SIG-M5 (cell line): ENCODE measurements around the gene DBH.
"Not testable (repeated sequence)": the region's sequence is repeated elsewhere in the genome, so short reads cannot be mapped to it uniquely, and the experiment has no call there.

Experiments
- DNase-seq: peaks from one replicate; lab custom pipeline; 2025; lab: John Stamatoyannopoulos, UW

The DBH gene

GRCh38 chr9:133666845-133667244 is 30.7 kb downstream of the DBH start:
- no peak for DNase-seq

DNA sequence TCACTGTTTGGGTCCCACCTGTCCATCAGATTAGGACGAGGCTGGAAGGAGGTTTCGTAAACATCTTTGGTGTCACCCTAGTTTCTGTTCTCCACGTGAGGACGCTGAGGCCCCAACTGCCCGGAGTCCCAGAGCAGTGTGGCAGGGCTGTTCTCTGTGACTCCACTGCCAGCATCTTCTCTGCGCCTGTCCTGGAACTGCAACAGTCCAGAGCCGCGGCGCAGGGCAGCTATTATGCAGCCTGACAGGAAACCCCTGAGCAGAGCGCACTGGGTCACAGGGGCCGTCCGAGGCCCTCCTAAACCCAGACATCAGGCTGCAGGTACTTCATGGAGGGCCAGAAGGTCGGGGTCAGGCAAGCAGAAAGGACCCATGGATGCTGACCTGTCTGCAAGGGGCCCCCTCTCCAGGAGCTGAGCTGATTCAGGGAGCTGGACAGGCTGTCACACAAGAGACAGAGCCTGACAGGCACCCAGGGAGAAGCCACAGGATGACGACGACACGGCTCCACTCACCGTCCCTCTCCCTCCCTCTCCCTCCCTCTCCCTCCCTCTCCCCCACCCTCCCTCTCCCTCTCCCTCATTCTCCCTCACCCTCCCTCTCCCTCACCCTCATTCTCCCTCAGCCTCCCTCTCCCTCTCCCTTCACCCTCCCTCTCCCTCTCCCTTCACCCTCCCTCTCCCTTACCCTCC is 31.7 kb downstream of the DBH start:
- no peak for DNase-seq

DNA sequence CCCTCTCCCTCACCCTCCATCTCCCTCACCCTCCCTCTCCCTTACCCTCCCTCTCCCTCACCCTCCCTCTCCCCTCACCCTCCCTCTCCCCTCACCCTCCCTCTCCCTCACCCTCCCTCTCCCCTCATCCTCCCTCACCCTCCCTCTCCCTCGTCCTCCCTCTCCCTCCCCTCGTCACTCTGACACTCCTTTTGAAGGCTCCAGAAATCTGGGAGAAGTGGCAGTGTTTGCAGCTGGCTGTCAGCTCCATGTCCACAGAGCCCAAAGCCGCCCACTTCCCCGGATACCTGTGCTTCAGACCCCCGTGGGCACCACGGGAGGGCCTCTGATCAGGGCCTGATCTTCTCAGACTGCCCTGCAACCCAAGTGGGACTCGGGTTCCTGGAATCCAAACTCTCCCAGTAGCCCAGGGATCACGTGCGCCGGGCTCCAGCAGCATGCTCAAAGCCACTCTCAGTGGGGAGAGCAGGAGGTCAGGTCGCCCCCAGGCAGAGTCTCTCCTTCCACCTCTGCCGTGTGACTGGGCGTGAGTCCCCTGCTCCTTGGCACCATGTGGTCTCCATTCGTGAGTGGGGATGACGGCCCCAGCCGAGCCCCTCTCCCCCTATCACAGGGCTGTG is 33.1 kb downstream of the DBH start:
- no peak for DNase-seq

DNA sequence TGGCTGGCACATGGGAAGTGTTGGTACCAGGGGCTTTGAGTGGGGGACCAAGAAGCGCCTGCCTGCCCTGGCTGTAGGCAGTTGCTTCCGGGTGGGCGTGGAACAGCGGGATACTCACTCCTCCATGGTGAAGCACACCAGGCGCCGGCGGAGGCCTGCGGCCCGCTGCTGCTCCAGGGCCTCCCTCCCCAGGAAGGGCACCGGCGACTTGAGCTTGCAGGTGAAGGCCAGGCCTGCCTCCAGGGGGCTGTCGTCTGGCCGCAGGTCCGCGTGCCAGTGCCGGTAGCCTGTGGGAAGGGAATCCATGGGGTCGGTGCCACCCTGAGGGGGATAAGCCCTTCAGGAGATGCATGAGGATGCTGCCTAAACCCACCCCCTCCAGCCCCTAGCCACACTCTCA is 34.3 kb downstream of the DBH start:
- no peak for DNase-seq

DNA sequence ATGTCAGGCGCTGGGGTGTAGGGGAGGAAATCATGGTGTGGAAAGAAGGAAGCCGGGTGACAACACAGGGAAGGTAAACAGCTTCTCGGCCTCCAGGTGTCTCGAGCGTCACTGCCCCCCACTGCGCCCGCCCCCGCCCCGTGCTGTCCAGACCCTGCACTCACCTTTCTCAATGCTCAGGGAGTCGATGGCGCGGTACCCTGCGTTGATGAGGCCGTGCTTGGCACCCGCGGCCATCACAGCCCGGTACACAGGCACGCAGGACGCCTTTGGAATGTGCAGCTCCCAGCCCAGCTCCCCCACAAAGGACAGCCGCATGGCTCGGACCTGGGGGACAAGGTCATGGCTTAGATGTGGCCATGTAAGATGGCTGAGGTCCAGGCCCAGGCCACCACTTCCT is 35.2 kb downstream of the DBH start:
- DNase-seq, result no peak

GRCh38 chr9:133672503-133673257 is 36.5 kb downstream of the DBH start:
- no peak for DNase-seq

DNA sequence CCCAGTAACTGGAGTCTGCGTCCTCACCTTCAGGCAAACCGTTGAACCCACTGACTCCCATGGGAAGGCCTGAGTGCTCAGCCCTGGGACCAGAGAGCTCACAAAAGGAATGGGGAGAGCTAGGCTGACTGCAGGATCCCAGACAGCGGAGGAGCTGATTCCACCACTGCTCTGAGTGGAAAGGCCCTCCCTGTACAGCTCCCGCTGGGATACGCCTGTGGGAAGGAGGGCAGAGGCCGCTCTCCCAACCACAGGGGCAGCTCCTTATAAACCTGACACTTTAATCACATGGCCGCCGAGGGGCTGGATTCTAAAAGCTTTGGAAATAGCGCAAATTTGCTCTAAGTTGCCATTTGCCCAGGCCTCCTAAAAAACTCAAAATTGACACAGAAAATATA is 37.1 kb downstream of the DBH start:
- DNase-seq, result no peak

DNA sequence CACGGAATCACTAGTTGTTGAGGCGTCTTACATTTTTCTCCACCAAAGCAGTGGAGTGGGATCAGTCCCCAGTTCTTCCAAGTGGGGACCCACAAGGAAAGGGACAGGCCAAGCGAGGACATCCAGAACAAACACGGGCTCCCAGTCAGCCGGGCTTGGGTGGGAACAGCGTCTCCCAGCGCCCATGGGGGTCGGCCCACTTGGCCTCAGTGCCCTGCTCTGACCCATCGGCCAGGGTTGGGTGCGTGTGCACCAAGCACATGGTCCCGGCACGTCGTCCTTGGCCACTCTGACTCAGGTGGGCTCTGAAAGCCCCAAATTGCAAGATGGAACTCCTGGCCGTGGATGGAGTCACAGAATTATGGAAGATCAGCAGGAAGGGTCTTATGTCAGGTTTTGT is 37.9 kb downstream of the DBH start:
- DNase-seq, result no peak

DNA sequence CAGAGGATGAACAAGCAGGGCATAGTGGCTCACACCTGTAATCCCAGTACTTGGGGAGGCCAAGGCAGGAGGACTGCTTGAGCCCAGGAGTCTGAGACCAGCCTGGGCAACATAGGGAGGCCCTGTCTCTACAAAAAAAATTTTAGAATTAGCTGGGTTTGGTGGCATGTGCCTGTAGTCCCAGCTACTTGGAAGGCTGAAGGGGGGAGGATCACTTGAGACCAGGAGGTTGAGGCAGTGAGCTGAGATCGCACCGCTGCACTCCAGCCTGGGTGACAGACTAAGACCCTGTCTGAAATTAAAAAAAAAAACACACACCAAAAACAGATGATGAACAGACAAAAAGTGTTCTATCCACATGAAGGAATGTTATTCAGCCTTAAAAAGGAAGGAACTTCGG is 39.6 kb downstream of the DBH start:
- not testable (repeated sequence) for DNase-seq

DNA sequence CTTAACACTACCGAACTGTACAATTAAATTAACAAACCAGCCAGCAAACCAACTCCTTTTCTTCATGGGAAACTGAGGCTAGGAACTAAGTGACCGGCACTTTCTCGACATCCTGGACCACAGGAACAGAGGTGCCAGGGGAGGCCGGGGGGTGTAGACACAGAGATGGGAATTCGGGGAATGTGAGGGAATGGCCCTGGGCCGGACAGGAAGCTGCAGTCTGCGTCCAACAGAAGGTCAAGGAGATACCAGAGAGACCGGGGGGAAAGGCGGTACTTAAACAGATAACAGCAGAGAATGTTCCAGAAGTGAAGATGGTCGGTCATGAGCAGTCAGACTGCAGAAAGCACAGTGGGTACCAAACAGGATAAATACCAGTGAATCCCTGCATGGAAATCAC is 40.3 kb downstream of the DBH start:
- DNase-seq, result no peak

DNA sequence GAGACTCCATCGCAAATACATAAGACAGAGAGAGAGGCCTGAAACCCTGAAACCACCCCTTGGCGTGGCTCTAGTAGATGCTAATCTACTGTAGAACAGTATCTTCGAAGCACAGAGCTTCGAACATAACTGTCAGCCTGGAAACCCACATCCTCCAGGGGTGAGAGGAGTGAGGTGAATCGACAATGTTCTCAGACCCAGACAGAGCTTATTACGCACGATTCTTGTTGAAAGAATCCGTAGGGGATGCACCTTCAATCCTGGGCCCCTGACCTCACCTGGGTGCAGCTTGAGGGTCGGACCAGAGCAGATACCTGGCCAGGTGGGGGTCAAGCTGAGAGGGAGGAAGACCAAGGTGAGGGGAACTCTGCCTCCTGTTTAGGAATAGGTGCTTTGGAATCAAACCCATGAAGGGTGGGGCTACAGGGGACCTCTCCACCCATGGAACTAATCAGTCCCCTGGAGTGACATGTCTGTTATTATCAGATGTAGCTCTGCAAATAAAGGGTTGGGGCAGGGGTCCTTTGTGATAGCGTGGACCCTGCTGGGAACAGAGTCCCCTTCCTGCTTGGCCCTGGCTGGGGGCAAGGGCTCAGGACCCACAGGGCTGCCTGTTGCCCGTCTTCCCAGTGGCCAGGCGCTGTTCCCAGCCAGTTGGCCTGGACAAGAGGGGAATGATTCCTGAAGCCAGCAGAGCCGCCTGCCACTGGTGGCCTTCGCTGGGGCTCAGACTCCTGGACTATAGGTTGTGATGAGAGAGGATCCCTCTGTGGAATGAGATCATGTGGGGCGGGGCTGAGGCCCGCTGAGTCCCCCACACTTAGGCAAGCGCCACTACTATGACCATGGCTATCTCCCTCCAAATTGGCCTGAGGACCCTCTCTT is 41.2 kb downstream of the DBH start:
- no peak for DNase-seq

- no peak for DNase-seq
These were observed 42.9 kb downstream of the DBH start for GRCh38 chr9:133679056-133679455.

- no peak for DNase-seq
These were observed 43.4 kb downstream of the DBH start for GRCh38 chr9:133679466-133680061.

- no peak for DNase-seq
These were observed 44.2 kb downstream of the DBH start for GRCh38 chr9:133680250-133680975.

DNA sequence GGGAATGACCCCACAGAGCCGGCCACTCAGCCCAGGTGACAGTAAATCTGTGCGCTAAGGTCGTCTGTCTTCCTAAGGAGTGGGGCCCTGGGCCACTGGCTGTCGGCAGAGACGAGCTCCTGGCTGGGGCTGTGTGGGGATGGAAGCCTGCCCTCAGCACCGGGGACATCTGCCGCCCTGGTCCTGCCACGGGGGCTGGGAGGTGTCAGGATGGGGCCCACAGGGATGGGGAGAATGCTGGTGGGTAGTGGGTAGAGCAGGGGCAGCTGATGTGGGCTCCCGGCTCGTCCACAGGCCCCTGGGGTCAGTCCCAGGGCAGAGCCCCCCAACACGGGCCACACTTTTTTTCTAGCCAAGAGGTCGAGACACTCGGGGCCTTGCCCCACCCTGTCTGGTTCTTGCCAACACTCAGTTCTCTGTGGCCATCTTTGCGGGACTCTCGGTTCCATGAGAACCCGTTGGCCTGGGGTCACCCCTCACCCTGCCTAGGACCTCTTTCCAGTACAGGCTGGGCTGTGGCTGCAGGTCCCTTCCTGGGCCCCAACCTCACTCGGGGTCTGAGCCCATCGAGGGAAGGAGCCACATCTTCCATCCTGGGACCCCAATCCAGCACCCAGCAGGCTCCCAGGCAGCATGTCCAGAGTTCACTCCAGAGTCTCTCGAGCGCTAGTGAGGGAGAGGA is 45.0 kb downstream of the DBH start:
- DNase-seq, result no peak

DNA sequence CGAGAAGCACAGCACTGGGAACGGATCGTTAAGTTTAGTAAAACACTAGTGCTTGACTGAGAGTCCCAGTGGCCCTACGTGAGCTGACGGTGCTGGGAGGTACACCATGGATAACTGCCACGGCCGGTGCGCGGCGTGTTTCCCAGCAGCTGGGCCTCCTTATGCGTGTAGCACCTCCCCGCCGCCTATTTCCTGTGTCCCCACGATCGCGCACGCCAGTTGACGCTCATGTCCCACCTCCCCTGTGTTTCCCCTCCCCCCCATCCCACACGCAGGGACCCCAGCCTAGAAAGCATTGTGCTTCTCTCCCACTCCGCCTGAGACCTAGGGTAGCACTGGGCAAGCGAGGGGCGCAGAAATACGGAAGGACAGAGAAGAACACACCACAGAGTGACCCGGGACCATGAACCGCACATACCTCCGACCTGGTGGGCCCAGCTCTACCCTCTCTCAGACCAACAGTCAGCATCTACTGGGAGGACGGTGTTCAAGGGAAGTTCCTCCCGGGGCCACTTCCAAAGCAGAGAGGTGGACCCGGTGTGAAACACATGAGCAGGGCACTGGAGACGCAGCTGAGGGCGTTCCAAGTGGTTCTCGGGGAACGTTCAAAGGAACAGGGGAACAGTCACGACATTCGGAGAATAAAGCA is 45.6 kb downstream of the DBH start:
- no peak for DNase-seq

DNA sequence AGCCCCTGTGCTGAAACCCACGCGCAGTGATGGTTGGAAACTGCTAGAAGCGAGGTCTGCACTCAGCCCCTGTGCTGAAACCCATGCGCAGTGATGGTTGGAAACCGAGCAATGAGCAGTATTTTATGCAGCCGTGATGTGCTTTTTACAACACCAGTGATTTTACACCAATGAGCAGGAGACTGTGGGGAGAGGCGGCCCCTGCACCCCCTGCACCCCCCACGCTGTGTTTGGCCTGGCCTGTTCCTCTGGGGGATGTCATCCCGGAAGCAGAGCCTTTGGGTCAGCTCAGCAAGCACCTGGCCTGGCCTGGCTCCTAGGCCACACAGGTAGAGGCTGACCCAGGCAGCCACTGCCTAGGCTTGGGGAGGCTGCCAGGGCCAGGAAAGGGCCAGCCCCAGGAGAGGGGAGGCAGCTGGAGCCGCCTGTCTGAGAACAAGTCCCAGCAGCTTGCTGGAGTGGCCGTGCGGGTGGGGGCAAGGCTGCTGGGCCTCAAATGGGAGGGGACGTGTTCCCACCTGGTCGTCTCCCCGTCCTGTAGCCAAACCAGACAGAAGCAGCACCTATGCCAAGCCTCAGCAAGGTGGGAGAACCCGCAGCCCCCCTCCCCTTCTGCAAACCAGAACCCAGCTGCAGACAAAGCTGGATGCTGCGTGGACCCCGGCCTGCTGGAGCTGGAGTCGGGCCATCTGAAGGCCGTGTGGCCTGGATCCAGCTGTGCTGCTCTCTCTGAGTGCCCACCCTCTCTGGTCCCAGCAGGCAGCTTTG is 46.8 kb downstream of the DBH start:
- no peak for DNase-seq

GRCh38 chr9:133683586-133684120 is 47.5 kb downstream of the DBH start:
- DNase-seq, result no peak
